ENCODE measurements around the gene GSG1L. TPM values are rescaled to one million over a fixed set of nuclear protein-coding genes. Genes with fewer than 3 reads are reported as not detected.

GSG1L gene
- not detected for total RNA-seq

- TF ChIP-seq CTCF (IDR thresholded peaks at IDR 0.05; ENCODE audit: low read depth), result no peak
These were observed at the start of gene GSG1L for GRCh38 chr16:28063591-28064061. GSG1L (minus strand) TSS chr16:28063714; CDS start chr16:28063424, 290 bp downstream.

DNA sequence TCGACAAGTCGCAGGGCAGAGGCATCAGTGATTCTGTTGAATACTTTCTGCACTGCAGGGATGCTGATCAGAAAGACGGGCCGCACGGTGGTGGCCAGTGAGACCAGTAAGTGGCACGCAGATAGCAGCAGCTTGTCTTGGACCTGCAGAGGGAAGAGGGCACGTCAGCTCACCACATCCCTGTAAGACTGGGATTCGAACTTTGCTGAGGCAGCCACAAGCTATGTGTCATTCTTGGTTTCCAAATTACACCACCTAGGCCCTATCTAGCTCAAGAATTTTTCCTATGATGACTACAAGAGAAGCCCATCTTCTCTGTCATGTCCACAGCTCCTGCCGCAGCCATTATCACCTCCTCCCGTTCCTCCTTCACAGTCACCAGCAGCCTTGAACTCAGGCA, 49.4 kb upstream of the GSG1L start:
- TF ChIP-seq CTCF (IDR thresholded peaks at IDR 0.05; ENCODE audit: low read depth), result no peak

DNA sequence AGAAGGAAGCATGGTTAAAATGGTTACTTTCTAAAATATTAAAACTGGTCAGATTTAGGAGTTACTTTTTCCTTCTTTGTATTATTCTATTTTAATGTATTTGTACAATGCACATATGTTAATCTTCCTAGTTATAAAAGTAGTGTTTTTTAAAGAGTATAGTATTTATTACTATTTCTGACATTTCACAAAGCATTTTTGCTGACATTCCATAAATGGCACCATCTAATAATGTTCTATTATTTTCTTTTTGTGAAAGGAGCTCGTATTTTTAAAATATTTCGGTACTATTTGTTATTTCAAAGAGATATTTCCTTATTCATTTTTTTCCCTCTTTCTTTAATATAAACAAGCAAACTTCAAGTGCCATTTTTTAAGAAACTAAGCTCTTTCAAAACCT, 47.5 kb upstream of the GSG1L start:
- TF ChIP-seq CTCF (IDR thresholded peaks at IDR 0.05; ENCODE audit: low read depth), result no peak

- no peak for TF ChIP-seq CTCF (IDR thresholded peaks at IDR 0.05; ENCODE audit: low read depth)
These were observed 47.0 kb upstream of the GSG1L start for GRCh38 chr16:28110479-28110878.

DNA sequence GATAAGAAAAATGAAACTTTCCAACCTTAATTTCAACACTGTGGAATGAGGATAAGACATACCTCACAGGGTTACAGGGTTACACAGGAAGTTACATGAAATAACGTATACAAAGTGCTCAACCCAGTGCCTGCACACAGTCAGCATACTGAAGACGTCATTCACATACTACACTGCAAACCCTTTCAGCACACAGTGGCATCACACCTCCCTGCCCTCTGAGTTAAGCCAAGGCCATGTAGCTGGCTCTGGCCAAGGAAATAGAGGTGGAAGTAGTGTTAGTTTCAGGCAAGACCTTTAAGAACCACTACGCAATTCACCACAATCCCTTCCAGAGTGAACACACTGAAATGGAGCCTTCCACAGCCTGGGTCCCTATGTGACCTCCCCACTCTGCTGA, 46.6 kb upstream of the GSG1L start:
- TF ChIP-seq CTCF (IDR thresholded peaks at IDR 0.05; ENCODE audit: low read depth), result no peak

DNA sequence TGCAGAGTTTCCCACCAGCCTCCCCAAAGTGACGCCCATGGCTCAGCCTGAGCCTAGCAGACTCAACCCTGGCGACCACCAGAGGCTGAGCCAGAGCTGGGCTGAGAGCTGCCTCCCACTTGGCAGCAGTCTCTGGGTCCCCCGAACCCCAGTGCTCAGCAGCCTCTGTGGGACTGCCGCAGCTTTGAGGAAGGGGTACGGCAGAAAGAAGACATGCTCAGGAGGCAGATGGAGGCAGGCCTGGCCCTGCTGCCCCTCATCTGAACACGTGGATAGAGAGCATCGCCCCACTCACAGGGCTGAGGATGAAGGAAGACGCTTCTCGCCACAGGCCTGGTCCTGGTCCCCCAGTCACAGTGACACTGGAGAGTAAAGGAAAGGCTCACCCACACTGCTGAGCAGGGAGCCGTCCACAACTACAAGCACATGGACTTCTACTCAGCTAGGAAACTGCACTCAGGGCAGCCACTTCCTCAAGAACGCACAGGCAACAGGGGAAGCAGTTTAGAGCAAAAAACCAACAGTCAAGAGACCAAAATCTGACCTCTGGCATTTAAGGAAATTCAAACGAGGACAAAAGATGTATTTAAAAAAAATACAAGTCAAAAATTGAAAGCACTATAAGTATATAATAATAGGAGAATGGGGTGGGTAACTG, 45.2 kb upstream of the GSG1L start:
- no peak for TF ChIP-seq CTCF (IDR thresholded peaks at IDR 0.05; ENCODE audit: low read depth)

GRCh38 chr16:28107232-28107631, 43.7 kb upstream of the GSG1L start:
- TF ChIP-seq CTCF (IDR thresholded peaks at IDR 0.05; ENCODE audit: low read depth), result no peak
